Stimulated activated CD4-positive, alpha-beta T cell treated with anti-CD3 and anti-CD28 coated beads, Interleukin-12 subunit alpha, Interleukin-12 subunit beta, amount 100 ng/mL, for 24 hours (primary cell): ENCODE data around the gene ALDH1L1.

Experiments
- DNase-seq, 2 experiments: peaks; one replicate each; pipeline ENCODE4 v3.0.0-alpha.2; 2020; ENCODE audit warnings: low read depth in 2 of 2

The ALDH1L1 gene

GRCh38 chr3:126119976-126120375 is 60.4 kb downstream of the ALDH1L1 start:
- DNase-seq, result no peak

DNA sequence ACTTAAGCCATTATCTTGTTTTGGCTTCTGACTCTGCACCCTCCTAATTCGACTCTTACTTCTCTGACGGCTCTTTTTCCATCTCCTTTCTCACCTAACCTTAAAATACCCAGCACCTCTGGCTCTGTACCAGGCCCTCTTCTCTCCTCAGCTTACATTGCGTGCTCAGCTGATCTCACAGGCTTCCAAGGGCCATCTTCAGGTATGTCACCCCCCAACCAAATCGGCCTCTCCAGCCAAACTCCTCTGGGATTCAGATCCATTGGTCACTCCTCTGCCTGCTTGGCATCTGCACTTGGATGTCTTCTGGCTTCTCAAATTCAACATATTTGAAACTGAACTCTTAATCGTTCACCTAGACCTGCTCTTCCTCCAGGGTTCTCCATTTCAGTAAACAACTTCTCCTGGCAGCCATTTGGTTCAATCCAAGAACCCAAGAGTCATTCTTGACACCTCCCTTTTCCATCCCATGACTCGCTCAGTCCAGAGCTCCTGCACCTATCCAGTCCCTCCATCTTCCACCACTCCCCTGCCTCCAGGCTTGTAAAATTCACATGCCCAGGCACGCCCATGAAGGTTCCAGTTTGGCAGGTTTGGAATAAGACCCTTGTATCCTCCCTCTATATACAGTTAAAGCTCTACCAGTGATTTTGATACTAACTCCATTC is 61.2 kb downstream of the ALDH1L1 start:
- DNase-seq, result no peak

GRCh38 chr3:126118591-126118990 is 61.8 kb downstream of the ALDH1L1 start:
- DNase-seq, result no peak

DNA sequence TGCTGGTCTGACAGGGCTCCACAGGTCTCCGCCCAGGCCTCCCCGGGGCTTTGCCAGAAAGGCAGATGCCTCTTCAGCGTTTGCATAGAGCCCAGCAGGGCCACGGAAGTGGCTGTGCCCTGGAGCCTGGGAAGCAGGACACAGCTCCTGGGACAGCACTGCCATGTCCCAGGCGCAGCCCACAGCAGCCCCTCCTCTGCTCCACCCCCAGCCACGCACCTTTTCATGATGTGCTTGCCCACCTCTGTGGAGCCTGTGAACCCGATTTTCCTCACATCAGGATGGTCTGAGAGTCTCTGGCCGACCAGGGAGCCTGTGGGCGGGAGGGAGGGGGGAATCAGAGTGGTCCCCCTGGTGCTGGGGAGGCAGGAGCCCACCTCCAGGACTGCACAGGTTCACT is 62.6 kb downstream of the ALDH1L1 start:
- DNase-seq, result no peak

DNA sequence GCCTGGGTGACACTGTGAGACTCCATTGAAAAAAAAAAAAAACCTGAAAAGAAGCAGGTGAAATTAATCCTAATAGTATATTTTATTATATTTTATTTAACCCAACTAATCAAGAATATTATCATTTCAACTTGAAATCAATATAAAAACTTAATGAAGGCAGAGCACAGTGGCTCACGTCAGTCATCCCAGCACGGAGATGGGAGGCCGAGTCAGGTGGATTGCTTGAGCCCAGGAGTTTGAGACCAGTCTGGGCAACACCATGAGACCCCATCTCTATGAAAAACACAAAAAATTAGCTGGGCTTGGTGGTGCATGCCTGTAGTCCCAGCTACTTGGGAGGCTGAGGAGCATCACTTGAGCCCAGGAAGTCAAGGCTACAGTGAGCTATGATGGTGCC is 63.2 kb downstream of the ALDH1L1 start:
- no peak for DNase-seq

GRCh38 chr3:126116526-126116925 is 63.9 kb downstream of the ALDH1L1 start:
- no peak for DNase-seq

DNA sequence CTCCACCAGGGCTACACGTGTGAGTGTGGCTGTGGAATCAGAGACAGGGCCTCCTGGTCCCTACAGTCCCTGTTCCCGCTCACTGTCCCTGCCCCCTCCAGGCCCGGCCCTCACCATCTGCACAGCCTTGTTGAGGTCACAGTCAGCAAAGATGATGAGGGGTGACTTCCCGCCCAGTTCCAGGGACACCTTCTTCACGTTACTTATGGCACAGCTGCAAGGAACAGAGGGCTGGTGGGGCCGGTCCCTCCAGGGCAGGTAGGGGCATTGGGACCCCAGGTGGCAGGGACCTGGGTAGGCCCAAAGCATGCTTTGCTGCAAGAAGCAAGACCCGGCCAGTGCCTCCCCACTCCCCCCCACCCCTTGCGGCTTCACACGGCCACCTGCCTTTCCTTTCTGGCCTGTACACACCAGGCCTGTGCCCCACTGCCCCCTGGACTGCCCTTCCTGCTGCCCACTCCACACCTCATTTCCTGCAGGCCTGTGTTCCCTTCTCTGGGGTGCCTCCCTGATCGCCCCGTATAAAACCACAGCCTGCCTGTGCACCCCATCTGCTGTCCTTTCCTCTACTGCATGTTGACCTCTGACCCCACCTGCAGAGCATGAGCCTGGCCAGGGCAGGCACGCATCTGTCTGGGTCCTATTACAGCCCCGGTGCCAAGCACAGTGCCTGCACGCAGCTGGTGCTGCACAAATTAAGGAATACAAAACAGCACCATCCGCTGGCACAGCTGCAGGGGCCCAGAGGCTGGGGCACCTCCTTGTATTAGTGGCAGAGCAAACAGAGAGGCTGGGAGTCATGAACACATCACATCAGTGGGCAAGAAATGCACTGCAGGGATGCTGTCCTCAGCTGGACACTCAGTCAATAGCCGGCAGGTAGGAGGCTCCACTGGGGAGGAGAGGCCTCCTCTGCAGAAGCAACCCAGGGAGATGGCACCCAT is 65.7 kb downstream of the ALDH1L1 start:
- no peak for DNase-seq

GRCh38 chr3:126113733-126114442 is 66.5 kb downstream of the ALDH1L1 start:
- DNase-seq, result no peak

DNA sequence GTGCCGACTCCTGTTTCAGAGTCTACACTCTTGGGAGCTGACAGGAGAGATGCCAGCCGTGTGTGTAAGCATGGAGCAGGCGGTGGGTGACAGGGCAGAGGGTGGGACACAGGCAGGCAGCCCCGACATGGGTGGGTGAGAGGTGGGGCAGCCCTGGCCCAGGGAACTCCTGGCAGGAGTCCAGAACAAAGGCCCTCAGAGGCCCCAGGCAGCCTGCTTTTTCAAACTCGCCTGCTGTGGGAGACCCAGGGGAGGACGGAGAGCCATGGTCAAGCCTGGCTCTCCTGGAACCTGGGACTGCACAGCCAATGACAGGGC is 67.2 kb downstream of the ALDH1L1 start:
- DNase-seq, result no peak

DNA sequence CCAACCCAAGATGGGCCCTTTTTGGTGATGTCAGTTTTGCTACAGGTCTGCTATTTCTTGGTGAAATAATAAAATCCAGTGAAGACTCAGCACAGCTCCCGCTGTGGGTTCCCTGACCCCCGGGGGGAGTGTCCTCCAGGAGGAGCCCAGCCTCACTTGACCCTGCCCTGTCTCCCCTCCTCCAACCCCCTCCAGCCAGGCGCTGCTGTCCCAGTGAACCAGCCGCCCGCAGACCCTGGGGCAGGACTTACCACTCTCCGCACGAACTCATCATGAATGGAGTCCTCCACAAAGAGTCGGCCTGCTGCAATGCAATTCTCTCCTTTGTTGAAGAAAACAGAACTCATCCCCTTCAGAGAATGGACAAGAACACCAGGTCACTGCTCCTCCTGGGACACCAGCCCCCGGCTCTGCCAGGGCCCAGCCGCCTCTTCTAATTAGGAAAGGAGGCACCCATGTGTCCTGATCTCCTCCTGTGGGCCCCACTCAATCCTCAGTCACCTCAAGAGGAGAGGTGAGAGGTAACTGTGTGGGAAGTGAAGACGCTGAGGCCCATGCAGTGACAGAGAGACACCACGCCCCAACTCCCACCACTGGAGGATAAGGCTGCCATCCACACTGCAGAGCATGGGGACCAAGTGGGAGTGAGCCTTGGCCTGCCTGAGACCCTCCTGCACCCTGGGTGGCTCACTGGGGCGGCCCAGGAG is 67.7 kb downstream of the ALDH1L1 start:
- DNase-seq, result no peak

GRCh38 chr3:126111566-126112475 is 68.6 kb downstream of the ALDH1L1 start:
- no peak for DNase-seq

- DNase-seq, result no peak
Observed at GRCh38 chr3:126111126-126111551, 69.2 kb downstream of the ALDH1L1 start.

- DNase-seq, result no peak
Observed at GRCh38 chr3:126110431-126111125, 69.8 kb downstream of the ALDH1L1 start.

- DNase-seq, result no peak
Observed at GRCh38 chr3:126109880-126110235, 70.5 kb downstream of the ALDH1L1 start.

GRCh38 chr3:126109146-126109879 is 71.1 kb downstream of the ALDH1L1 start:
- DNase-seq, result no peak

DNA sequence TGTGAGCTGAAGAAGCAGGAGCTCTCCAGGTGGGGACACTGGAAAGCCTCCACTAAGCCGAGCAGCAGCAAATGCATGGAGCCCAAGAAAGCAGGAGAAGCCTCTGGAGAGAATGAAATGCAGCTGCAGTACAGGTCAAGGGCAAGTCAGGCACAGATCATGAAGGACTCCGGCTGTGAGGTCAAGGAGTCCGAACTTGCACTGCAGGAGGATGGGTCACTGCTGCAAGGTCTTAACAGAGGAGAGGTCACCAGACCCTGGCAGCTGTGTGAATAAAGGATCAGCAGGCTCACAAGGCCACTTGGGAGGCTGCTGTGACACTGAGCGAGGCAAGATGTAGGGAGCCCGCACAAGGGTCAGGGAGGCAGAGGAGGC is 71.7 kb downstream of the ALDH1L1 start:
- DNase-seq, result no peak

DNA sequence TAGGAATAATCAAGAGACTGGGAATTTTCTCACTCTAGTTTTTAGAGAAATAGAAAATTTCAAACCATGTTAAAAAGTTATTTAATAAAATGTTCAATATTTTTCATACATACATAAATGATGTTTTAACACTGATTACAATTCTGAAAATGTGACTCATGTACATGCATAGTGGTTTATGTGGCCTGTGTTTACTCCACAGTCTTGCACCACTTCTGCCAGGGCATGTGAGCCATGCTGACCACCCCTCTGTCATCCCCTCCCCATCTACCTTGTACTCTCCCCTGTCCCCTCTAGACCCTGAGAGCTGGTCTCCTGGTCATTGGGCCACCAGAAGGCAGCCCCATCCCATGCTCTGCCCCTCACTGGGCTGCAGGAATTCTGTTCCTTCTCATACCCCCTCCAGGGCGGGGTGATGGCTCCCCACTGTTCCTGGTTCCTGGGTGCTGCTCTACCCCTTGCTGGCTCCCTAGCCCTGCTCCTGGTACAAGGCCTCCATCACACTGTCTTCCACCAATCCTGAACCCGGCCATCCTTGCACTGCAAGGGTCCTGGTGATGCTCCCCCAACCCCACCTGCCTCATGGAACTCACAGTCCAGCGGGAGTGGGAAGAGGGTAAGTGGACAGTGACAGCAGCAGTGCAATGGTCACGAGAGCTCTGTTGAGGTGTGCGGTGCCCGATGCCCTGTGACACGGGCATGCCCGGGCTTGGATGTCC is 72.3 kb downstream of the ALDH1L1 start:
- no peak for DNase-seq

DNA sequence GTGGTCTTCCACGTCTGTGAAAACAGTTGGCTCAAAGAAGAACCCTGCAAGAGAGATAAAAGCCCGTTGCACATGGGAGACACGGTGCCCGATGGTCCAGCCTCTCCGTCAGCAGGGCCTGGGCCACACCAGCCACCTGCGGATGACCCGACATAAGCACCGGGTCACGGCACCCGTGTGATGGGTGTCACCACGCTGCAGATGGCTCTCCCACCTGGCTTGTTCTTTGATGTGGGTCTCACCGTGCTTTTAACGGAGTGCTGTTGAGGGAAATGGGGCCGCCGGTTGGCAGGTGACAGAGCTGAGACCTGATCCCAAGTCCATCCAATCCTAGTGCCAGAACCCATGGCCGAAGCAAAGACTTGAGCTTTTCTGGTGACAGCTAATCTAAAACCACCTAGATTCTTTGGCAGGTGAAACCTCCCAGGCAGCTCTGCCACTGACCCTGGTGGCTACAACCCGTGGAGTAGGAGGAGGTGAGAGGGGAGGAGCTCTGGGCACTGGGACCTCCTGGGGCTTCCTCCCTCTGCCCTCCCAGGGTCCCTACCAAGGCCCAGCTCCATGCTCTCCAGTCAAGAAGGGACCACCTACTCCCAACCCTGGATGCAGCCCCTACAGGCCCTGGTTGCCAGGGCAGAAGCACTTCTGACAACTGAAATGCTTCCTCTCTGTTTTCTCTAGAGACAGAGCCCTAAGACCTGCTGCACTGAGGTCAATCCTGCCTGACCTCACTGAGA is 73.0 kb downstream of the ALDH1L1 start:
- DNase-seq, result no peak
